PFSK-1 (cell line): Measurements from ENCODE around the gene ACO1.

Source experiments
- FOXP2 ChIP-seq: optimal IDR thresholded peaks from 2 replicates; pipeline ENCODE3; 2011; ENCODE audit warnings: borderline replicate concordance, control low read depth, inconsistent platforms; ENCODE audit not compliant: insufficient read depth; ENCODE audit errors: extremely low read length, extremely low read depth
- POLR2AphosphoS5 ChIP-seq: IDR thresholded peaks from 2 replicates; pipeline ENCODE4 v1.6.1; 2012; ENCODE audit warnings: low read depth, mild to moderate bottlenecking, control low read depth, low read length, moderate library complexity
- SIN3A ChIP-seq: IDR thresholded peaks from 2 replicates; pipeline ENCODE4 v1.6.1; 2012; ENCODE audit warnings: mild to moderate bottlenecking, low read length, moderate library complexity, borderline replicate concordance; ENCODE audit not compliant: insufficient read depth
- TAF1 ChIP-seq: IDR thresholded peaks from 2 replicates; pipeline ENCODE4 v1.6.1; 2012; ENCODE audit warnings: low read length, control low read depth, borderline replicate concordance; ENCODE audit not compliant: insufficient read depth
- TF ChIP-seq, protein P1 (sequence below), 2 experiments: IDR thresholded peaks; 2 replicates each; pipeline versions ENCODE4 v1.6.1 to v1.8.0; 2011 to 2012; ENCODE audit warnings: low read depth in 2 of 2, low read length in 2 of 2, control low read depth in 1 of 2, inconsistent platforms in 1 of 2, mild to moderate bottlenecking in 1 of 2, moderate library complexity in 1 of 2; ENCODE audit not compliant: insufficient read depth in 1 of 2

The ACO1 gene

GRCh38 chr9:32455738-32456137, 71.3 kb downstream of the ACO1 start:
- TF ChIP-seq SIN3A (no peak), TAF1 (no peak), FOXP2 (no peak), POLR2AphosphoS5 (no peak)
- TF ChIP-seq, protein P1, sequence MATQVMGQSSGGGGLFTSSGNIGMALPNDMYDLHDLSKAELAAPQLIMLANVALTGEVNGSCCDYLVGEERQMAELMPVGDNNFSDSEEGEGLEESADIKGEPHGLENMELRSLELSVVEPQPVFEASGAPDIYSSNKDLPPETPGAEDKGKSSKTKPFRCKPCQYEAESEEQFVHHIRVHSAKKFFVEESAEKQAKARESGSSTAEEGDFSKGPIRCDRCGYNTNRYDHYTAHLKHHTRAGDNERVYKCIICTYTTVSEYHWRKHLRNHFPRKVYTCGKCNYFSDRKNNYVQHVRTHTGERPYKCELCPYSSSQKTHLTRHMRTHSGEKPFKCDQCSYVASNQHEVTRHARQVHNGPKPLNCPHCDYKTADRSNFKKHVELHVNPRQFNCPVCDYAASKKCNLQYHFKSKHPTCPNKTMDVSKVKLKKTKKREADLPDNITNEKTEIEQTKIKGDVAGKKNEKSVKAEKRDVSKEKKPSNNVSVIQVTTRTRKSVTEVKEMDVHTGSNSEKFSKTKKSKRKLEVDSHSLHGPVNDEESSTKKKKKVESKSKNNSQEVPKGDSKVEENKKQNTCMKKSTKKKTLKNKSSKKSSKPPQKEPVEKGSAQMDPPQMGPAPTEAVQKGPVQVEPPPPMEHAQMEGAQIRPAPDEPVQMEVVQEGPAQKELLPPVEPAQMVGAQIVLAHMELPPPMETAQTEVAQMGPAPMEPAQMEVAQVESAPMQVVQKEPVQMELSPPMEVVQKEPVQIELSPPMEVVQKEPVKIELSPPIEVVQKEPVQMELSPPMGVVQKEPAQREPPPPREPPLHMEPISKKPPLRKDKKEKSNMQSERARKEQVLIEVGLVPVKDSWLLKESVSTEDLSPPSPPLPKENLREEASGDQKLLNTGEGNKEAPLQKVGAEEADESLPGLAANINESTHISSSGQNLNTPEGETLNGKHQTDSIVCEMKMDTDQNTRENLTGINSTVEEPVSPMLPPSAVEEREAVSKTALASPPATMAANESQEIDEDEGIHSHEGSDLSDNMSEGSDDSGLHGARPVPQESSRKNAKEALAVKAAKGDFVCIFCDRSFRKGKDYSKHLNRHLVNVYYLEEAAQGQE (IDR thresholded peaks at IDR 0.05; ENCODE audit: insufficient read depth in 1 of 2, low read depth in 2 of 2, low read length in 2 of 2) = no peak

GRCh38 chr9:32456564-32456963, 72.1 kb downstream of the ACO1 start:
- no peak for TF ChIP-seq FOXP2
- TF ChIP-seq, protein P1 (IDR thresholded peaks at IDR 0.05; ENCODE audit: insufficient read depth in 1 of 2, low read depth in 2 of 2, low read length in 2 of 2) = no peak
- no peak for TF ChIP-seq TAF1
- TF ChIP-seq SIN3A = no peak
- no peak for TF ChIP-seq POLR2AphosphoS5

DNA sequence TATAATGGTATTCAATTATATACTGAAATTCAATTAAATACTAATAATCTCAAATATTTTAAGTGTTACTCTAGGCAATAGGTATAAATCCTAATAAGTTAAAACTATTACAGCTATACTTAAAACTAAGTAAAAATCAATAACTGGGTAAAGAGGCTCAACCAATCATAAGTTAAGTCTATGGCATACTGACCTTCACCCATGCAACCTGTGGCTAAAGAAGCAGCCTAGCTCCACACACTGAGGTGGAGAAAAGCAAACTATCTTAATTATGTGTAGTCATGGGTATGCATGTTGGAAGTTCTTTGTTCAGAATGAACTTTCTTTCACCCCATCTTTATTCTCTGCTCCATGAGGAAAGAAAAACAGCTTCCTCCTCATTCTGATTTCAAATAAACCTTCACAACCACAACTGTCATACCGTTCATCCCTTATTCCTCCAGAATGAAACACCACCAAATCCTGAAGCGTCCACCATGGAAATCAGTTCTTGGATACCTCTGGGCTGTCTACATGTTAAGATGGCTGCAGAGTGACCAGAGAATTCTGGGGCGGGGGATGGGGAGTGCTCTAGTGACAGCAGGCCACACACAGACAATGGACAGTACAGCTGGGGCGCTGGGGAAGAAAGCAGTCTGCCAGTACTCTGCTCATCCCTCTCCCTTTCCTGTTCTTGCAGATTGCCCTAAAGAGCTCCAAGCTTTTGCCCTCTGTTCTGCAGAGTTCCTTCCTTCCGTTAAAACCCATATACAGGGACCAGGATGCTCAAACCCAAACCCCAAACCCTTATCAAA, 79.3 kb downstream of the ACO1 start:
- no peak for TF ChIP-seq FOXP2
- no peak for TF ChIP-seq TAF1
- TF ChIP-seq, protein P1 (IDR thresholded peaks at IDR 0.05; ENCODE audit: insufficient read depth in 1 of 2, low read depth in 2 of 2, low read length in 2 of 2) = no peak
- TF ChIP-seq POLR2AphosphoS5 = no peak
- TF ChIP-seq SIN3A = no peak

GRCh38 chr9:32468740-32469139, 84.3 kb downstream of the ACO1 start:
- no peak for TF ChIP-seq POLR2AphosphoS5
- TF ChIP-seq FOXP2 = no peak
- TF ChIP-seq SIN3A = no peak
- TF ChIP-seq, protein P1 (IDR thresholded peaks at IDR 0.05; ENCODE audit: insufficient read depth in 1 of 2, low read depth in 2 of 2, low read length in 2 of 2) = no peak
- no peak for TF ChIP-seq TAF1
